ENCODE measurements around the gene LIPK. TPM values are rescaled to one million over a fixed set of nuclear protein-coding genes. Genes with fewer than 3 reads are reported as not detected.
A peak's percentile ranks its signal among the peaks of the same experiment; 100 is the strongest.

The LIPK gene
- total RNA-seq, 1 donor from 2014 or later: not detected

DNA sequence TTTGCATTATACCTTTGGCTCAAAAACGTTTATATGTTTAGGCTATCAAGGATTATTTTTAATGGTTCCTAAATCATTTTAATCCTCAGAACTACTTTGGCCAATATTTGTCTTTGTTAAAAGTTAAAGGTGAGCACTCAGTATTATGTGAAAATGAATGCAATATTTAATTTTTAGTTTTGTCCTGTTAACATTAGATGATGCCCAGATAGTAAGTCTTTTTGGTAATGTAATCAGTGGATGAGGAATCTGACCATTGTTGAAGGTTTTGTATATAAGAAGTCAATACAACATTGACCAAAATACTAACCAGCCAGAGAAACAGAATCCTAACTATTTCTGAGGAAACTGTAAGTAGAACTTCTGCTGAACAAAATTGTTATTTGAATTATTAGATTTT lies 41.9 kb upstream of the LIPK start, which contains the start of gene LIPF:
TSS of gene LIPF (plus strand) at position 301 of the 400 bp plus-strand sequence. CDS start 2,856 bp downstream, outside the sequence.
- no peak within 1 kb of the TSS for H3K4me3 ChIP-seq (ENCODE audit: low read depth, low read length)
- no peaks in the 10 kb centered on the region for H3K27me3 ChIP-seq (ENCODE audit: control insufficient read depth, insufficient read depth, low read length)
- TF ChIP-seq, protein P1, sequence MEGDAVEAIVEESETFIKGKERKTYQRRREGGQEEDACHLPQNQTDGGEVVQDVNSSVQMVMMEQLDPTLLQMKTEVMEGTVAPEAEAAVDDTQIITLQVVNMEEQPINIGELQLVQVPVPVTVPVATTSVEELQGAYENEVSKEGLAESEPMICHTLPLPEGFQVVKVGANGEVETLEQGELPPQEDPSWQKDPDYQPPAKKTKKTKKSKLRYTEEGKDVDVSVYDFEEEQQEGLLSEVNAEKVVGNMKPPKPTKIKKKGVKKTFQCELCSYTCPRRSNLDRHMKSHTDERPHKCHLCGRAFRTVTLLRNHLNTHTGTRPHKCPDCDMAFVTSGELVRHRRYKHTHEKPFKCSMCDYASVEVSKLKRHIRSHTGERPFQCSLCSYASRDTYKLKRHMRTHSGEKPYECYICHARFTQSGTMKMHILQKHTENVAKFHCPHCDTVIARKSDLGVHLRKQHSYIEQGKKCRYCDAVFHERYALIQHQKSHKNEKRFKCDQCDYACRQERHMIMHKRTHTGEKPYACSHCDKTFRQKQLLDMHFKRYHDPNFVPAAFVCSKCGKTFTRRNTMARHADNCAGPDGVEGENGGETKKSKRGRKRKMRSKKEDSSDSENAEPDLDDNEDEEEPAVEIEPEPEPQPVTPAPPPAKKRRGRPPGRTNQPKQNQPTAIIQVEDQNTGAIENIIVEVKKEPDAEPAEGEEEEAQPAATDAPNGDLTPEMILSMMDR (IDR thresholded peaks at IDR 0.05; ENCODE audit: insufficient read depth, low read length, poor library complexity, severe bottlenecking): no peak
- no peak for DNase-seq (ENCODE audit: low read depth)
- no peaks in the 10 kb centered on the region for H3K36me3 ChIP-seq (ENCODE audit: control insufficient read depth, insufficient read depth, low read length)

DNA sequence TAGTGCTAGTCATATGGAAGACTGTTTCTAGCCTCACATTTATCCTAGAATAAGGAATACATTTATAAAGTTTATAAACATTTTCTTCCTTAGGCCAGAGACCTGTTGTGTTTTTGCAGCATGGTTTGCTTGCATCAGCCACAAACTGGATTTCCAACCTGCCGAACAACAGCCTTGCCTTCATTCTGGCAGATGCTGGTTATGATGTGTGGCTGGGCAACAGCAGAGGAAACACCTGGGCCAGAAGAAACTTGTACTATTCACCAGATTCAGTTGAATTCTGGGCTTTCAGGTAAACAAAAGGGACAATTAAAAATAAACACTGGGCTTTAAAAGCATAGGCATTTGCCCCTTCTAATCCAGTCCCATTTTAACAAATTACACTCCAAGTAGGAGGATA lies 37.6 kb upstream of the LIPK start:
- no peak overlapping the region for H3K4me3 ChIP-seq (ENCODE audit: low read depth, low read length)
- TF ChIP-seq, protein P1 (IDR thresholded peaks at IDR 0.05; ENCODE audit: insufficient read depth, low read length, poor library complexity, severe bottlenecking): no peak
- no peak for DNase-seq (ENCODE audit: low read depth)
- no peaks in the 10 kb centered on the region for H3K36me3 ChIP-seq (ENCODE audit: control insufficient read depth, insufficient read depth, low read length)
- H3K27me3 ChIP-seq (ENCODE audit: control insufficient read depth, insufficient read depth, low read length): no peaks in the 10 kb centered on the region

DNA sequence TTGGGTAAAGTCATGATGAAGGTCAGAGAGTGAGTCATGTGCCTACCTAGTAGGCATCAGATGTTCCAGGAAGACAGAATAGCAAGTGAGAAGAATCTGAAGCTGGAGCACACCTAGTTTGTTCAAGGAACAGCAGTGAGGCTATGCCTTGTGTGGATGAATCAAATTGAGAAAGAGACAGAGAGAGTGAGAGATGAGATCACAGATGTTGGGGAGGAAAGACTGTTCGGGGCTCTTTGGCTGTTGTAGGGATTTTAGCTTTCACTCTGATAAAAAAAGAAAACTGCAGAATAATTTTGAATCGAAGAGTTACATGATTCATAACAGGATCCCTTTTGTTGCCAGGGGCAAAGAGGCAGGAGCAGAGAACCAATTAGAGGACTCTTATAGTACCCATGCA lies 35.6 kb upstream of the LIPK start:
- TF ChIP-seq, protein P1 (IDR thresholded peaks at IDR 0.05; ENCODE audit: insufficient read depth, low read length, poor library complexity, severe bottlenecking): no peak
- DNase-seq (ENCODE audit: low read depth): no peak
- Histone ChIP-seq H3K4me3 (ENCODE audit: low read depth, low read length) (no peak overlapping the region), H3K27me3 (ENCODE audit: control insufficient read depth, insufficient read depth, low read length) (no peaks in the 10 kb centered on the region), H3K36me3 (ENCODE audit: control insufficient read depth, insufficient read depth, low read length) (no peaks in the 10 kb centered on the region)

DNA sequence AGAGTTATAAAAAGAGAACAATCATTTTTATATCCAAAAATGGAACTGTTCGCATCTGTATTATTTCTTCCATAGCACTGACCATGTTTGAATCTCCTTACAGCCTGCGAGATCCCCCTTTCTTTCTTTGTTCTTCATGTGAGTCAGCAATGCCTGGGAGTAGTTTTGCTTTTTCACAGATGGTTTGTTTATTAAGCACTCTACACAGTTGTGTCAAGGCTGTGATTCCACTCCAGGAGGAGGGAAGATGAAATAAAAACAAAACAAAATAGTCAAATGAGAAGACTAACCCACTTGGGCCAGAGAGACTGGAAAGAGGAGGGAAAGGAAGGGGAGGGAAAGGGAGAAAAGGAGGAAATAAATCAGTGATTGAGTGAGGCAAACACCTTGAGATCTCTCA lies 34.0 kb upstream of the LIPK start:
- Histone ChIP-seq H3K27me3 (ENCODE audit: control insufficient read depth, insufficient read depth, low read length) (no peaks in the 10 kb centered on the region), H3K4me3 (ENCODE audit: low read depth, low read length) (no peak overlapping the region), H3K36me3 (ENCODE audit: control insufficient read depth, insufficient read depth, low read length) (no peaks in the 10 kb centered on the region)
- TF ChIP-seq, protein P1 (IDR thresholded peaks at IDR 0.05; ENCODE audit: insufficient read depth, low read length, poor library complexity, severe bottlenecking): no peak
- peak; percentile 56 for DNase-seq (ENCODE audit: low read depth)

DNA sequence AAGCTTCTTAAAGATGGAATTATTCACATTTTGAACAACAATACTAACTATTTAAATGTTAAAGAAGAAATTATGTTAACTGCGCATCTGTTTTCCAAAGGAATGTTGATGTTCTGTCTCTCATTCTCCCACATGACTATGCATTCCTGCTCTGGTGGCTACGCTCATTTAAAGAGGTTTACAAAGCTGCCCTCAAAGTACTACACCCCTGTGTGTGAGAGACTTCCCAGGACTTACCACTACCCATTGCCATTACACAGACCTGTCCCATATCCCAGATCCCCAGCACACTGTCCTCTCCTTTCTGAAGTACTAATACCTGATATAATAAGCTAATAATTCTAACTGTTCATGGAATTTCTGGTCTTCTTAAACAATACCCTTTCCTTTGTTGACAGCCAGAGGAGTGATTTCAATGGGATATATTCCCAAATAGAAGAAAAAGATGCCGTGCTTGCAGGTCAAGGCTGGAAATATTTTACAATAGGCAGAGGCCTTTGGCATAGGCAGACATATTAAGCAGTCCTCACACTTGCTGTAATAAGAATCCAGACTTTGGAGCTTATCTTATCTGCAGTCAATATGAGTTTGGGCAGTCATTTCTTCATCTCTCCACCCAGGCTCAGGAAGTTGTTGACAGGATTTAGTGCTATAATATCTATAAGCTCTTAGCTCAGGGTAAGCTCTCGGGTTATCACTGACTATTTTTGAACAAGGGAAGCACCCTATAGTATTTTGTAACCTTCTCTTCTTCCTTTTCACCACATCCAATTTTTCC lies 29.6 kb upstream of the LIPK start:
- Histone ChIP-seq H3K36me3 (ENCODE audit: control insufficient read depth, insufficient read depth, low read length) (no peaks in the 10 kb centered on the region), H3K27me3 (ENCODE audit: control insufficient read depth, insufficient read depth, low read length) (no peaks in the 10 kb centered on the region), H3K4me3 (ENCODE audit: low read depth, low read length) (no peak overlapping the region)
- TF ChIP-seq, protein P1 (IDR thresholded peaks at IDR 0.05; ENCODE audit: insufficient read depth, low read length, poor library complexity, severe bottlenecking): no peak
- no peak for DNase-seq (ENCODE audit: low read depth)

DNA sequence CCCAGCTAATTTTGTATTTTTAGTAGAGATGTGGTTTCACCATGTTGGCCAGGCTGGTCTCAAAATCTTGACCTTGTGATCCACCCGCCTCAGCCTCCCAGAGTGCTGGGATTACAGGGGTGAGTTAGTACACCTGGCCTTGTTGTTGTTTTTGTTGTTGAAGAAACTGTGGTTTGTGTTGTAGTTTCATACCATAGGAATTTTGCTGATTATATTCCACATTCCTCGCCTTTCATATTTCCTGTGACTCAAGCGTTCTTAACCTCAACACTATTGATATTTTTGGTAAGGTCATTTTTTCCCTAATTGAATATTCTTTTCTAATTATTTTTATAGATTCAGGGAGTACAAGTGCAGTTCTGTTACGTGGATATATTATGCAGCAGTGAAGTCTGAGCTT lies 25.1 kb upstream of the LIPK start:
- no peak overlapping the region for H3K4me3 ChIP-seq (ENCODE audit: low read depth, low read length)
- H3K36me3 ChIP-seq (ENCODE audit: control insufficient read depth, insufficient read depth, low read length): no peaks in the 10 kb centered on the region
- DNase-seq (ENCODE audit: low read depth): no peak
- no peaks in the 10 kb centered on the region for H3K27me3 ChIP-seq (ENCODE audit: control insufficient read depth, insufficient read depth, low read length)
- TF ChIP-seq, protein P1 (IDR thresholded peaks at IDR 0.05; ENCODE audit: insufficient read depth, low read length, poor library complexity, severe bottlenecking): no peak
